AG04449 (cell line): Measurements from ENCODE around the gene RHBDL3.

ENCODE experiments used
- CTCF ChIA-PET: fragments of 350-600 bp; formaldehyde crosslinking; extraction: SDS; loops from one replicate; lab custom pipeline; 2021; ENCODE audit warnings: antibody characterized with exemption; lab: Yijun Ruan, JAX
- POLR2A ChIA-PET: fragments of 400-600, 350-600 bp; formaldehyde crosslinking; extraction: SDS; loops from one replicate; lab custom pipeline; 2020; ENCODE audit warnings: antibody characterized with exemption, inconsistent platforms; lab: Yijun Ruan, JAX
- DNase-seq: peaks from one replicate; pipeline ENCODE4 v3.0.0-alpha.2; 2010; ENCODE audit warnings: low read depth, low spot score
- H3K4me3 ChIP-seq: 2 replicates; pipeline ENCODE4 v1.5.1; 2011; ENCODE audit warnings: low read depth, mild to moderate bottlenecking, control low read depth, low read length
- CTCF ChIP-seq: IDR thresholded peaks from one replicate; pipeline ENCODE4 v1.5.1; 2011; ENCODE audit warnings: mild to moderate bottlenecking, moderate library complexity, low read length, control low read depth, inconsistent platforms; ENCODE audit not compliant: insufficient read depth; ENCODE audit errors: missing control alignments

RHBDL3 gene

GRCh38 chr17:32264140-32264799, 1.4 kb upstream of the RHBDL3 start:
- no peak for DNase-seq
- H3K4me3 ChIP-seq, result no peak overlapping the region
- ChIA-PET CTCF (interaction anchor here (0.7 to 1.3 kb wide), 4 partner anchors 10 to 91 kb away, joined by 3 to 4 read pairs (median 3); no protein-coding TSS in a partner anchor), POLR2A (no interaction called here)
- no peak for TF ChIP-seq CTCF

DNA sequence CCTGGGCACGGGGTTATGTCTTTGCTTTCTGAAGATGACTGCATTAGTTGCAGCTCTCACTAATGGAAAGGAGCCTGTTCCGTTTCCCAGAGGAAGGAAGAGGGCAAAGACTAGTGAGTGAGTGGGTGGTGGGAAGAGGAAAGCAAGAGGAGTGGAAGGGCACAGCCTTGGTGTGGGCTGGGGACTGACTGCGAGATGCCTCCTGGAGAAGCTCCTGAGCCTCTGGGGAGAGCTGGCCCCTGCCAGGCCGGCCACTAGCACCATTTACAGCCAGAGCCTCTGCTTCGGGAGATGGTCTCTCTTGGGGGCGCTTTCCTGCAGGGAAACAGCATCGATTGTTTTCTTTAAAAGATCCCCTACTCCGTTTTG, 825 bp upstream of the RHBDL3 start:
- H3K4me3 ChIP-seq, result no peak overlapping the region
- ChIA-PET CTCF (interaction anchor here (1.0 kb wide), 1 partner anchor 12 kb away, joined by 3 read pairs; no protein-coding TSS in a partner anchor), POLR2A (no interaction called here)

DNA sequence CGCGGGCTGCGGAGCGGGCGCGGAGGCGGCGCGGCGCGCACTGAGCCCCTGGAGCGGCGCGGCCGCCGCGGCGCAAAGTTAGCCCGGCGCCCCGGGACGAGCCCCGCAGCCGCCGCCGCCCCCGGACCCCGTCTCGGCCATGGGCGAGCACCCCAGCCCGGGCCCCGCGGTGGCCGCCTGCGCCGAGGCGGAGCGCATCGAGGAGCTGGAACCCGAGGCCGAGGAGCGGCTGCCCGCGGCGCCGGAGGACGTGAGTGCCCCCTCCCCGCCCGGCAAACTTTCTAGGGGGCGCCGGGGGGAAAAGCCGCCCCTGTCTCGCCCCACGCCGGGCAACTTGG, 388 bp downstream of the RHBDL3 start:
- POLR2A ChIA-PET, result no interaction called here
- H3K4me3 ChIP-seq, result peak overlapping the region; percentile 42
- CTCF ChIA-PET, result interaction anchor here (1.4 kb wide), 1 partner anchor 11 kb away, joined by 6 read pairs; no protein-coding TSS in a partner anchor
- no peak for TF ChIP-seq CTCF
- DNase-seq, result no peak

More for the DNA sequence above, 825 bp upstream of the RHBDL3 start:
- DNase-seq, result no peak
- no peak for TF ChIP-seq CTCF

GRCh38 chr17:32266389-32267301, 1.0 kb downstream of the RHBDL3 start:
- ChIA-PET CTCF (interaction anchor here (0.9 to 1.6 kb wide), 3 partner anchors 7 to 53 kb away, joined by 3 to 6 read pairs (median 3); no protein-coding TSS in a partner anchor), POLR2A (no interaction called here)
- TF ChIP-seq CTCF, result no peak
- H3K4me3 ChIP-seq, result peak overlapping the region; percentile 42
- DNase-seq, result no peak

DNA sequence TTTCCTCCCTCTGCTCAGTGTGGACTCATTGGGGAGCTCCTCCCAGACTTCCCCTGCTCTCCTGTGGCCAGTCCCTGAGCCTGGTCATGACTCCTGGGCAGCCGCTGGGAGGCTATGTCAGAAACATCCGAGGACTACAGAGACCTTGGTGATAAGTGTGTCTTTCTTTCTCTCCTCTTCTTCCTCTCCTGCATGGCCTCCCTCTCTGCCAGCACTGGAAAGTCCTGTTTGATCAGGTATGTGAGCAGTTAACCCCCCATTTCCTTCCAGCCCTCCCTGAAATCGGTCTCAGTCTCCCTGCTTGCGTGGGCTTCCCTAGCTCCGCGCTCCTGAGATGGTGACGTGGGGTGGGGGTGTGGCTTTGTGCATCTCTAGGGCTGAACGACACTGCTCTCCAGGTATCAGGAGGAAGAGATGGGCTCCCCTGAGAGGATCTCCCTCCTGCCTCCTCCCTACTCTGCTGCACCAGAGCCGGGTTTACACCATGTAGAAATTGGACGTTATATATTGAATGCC, 2.1 kb downstream of the RHBDL3 start:
- no peak for TF ChIP-seq CTCF
- ChIA-PET POLR2A (no interaction called here), CTCF (interaction anchor here (0.9 to 1.6 kb wide), 2 partner anchors 9 to 52 kb away, joined by 3 read pairs; no protein-coding TSS in a partner anchor)
- H3K4me3 ChIP-seq, result peak overlapping the region; percentile 8; the same call in 1 of the 2 replicates
- no peak for DNase-seq
